Astrocyte (in vitro differentiated cells and primary cell): ENCODE data around the gene ABCA4. TPM values are rescaled to one million over a fixed set of nuclear protein-coding genes. Genes with fewer than 3 reads are reported as not detected.

Source experiments
- DNase-seq: peaks from one replicate; pipeline ENCODE4 v3.0.0-alpha.2; 2010; ENCODE audit warnings: low read depth
- FAIRE-seq: peaks from 2 replicates; lab custom pipeline; 2011; peaks lifted over from hg19 to GRCh38; lab: Jason Lieb, UNC
- H2AFZ ChIP-seq: 2 replicates; pipeline ENCODE4 v1.6.0; 2012; ENCODE audit warnings: low read depth, low read length, inconsistent platforms
- H3K27ac ChIP-seq: 2 replicates; pipeline ENCODE4 v1.5.1; 2011; ENCODE audit warnings: low read depth, low read length, inconsistent platforms
- H3K27me3 ChIP-seq: 2 replicates; pipeline ENCODE4 v1.6.0; 2011; ENCODE audit warnings: low read length, inconsistent platforms; ENCODE audit not compliant: insufficient read depth
- H3K36me3 ChIP-seq: 2 replicates; pipeline ENCODE4 v1.5.1; 2011; ENCODE audit warnings: low read length, inconsistent platforms; ENCODE audit not compliant: insufficient read depth
- H3K4me1 ChIP-seq: 2 replicates; pipeline ENCODE4 v1.5.1; 2011; ENCODE audit warnings: low read length, inconsistent platforms; ENCODE audit not compliant: insufficient read depth
- H3K4me2 ChIP-seq: 2 replicates; pipeline ENCODE4 v1.6.0; 2012; ENCODE audit warnings: low read length, inconsistent platforms
- H3K4me3 ChIP-seq: 2 replicates; pipeline ENCODE4 v1.5.1; 2011; ENCODE audit warnings: low read depth, mild to moderate bottlenecking, low read length, inconsistent platforms; ENCODE audit not compliant: insufficient read depth
- H3K79me2 ChIP-seq: 2 replicates; pipeline ENCODE4 v1.6.0; 2012; ENCODE audit warnings: mild to moderate bottlenecking, low read length, inconsistent platforms; ENCODE audit not compliant: insufficient read depth
- H3K9ac ChIP-seq: 2 replicates; pipeline ENCODE4 v1.6.0; 2012; ENCODE audit warnings: mild to moderate bottlenecking, low read length, inconsistent platforms
- H3K9me3 ChIP-seq: 2 replicates; pipeline ENCODE4 v1.5.1; 2012; ENCODE audit warnings: low read depth, mild to moderate bottlenecking, low read length, inconsistent platforms; ENCODE audit not compliant: insufficient read depth
- H4K20me1 ChIP-seq: 2 replicates; pipeline ENCODE4 v1.6.0; 2012; ENCODE audit warnings: low read length, inconsistent platforms; ENCODE audit not compliant: insufficient read depth
- H3K27ac Mint-ChIP-seq: one replicate; pipeline ENCODE4 v1.8.0; 2021; ENCODE audit warnings: mild to moderate bottlenecking, mixed read lengths; ENCODE audit not compliant: unreplicated experiment
- H3K27me3 Mint-ChIP-seq: one replicate; pipeline ENCODE4 v1.8.0; 2021; ENCODE audit warnings: low read depth, mixed read lengths; ENCODE audit not compliant: unreplicated experiment
- H3K36me3 Mint-ChIP-seq: one replicate; pipeline ENCODE4 v1.8.0; 2021; ENCODE audit warnings: low read depth, mixed read lengths; ENCODE audit not compliant: unreplicated experiment
- H3K4me1 Mint-ChIP-seq: one replicate; pipeline ENCODE4 v1.8.0; 2021; ENCODE audit warnings: low read depth, mixed read lengths; ENCODE audit not compliant: unreplicated experiment
- H3K4me3 Mint-ChIP-seq: one replicate; pipeline ENCODE4 v1.8.0; 2021; ENCODE audit warnings: mild to moderate bottlenecking, moderate library complexity, mixed read lengths; ENCODE audit not compliant: unreplicated experiment
- H3K9me3 Mint-ChIP-seq: one replicate; pipeline ENCODE4 v1.8.0; 2021; ENCODE audit warnings: mild to moderate bottlenecking, mixed read lengths; ENCODE audit not compliant: unreplicated experiment
- EZH2 ChIP-seq: IDR thresholded peaks from 2 replicates; pipeline ENCODE4 v1.6.1; 2012; ENCODE audit warnings: mild to moderate bottlenecking, low read length, inconsistent platforms; ENCODE audit not compliant: insufficient read depth
- total RNA-seq: library from RNA; stranded (reverse); gene quantifications from 2 replicates; pipeline ENCODE4 v1.2.1, GENCODE V29; 2021
- TF ChIP-seq, protein P1 (sequence below): IDR thresholded peaks from 2 replicates; pipeline ENCODE4 v1.5.1; 2011; ENCODE audit warnings: low read depth, mild to moderate bottlenecking, inconsistent platforms, low read length, moderate library complexity; ENCODE audit not compliant: insufficient read depth

Gene ABCA4
- total RNA-seq, 1 donor from 2014 or later: 0.20 TPM

- FAIRE-seq: no peak
- peaks cover 26% of the 10 kb centered on the region for H3K27me3 Mint-ChIP-seq
Measured at GRCh38 chr1:94105581-94105952, 15.4 kb downstream of the ABCA4 start.

GRCh38 chr1:94104776-94105580 is 16.0 kb downstream of the ABCA4 start:
- no peak overlapping the region for H3K9ac ChIP-seq
- H3K27ac Mint-ChIP-seq: no peak overlapping the region
- H3K9me3 ChIP-seq: no peaks in the 10 kb centered on the region
- TF ChIP-seq, protein P1, sequence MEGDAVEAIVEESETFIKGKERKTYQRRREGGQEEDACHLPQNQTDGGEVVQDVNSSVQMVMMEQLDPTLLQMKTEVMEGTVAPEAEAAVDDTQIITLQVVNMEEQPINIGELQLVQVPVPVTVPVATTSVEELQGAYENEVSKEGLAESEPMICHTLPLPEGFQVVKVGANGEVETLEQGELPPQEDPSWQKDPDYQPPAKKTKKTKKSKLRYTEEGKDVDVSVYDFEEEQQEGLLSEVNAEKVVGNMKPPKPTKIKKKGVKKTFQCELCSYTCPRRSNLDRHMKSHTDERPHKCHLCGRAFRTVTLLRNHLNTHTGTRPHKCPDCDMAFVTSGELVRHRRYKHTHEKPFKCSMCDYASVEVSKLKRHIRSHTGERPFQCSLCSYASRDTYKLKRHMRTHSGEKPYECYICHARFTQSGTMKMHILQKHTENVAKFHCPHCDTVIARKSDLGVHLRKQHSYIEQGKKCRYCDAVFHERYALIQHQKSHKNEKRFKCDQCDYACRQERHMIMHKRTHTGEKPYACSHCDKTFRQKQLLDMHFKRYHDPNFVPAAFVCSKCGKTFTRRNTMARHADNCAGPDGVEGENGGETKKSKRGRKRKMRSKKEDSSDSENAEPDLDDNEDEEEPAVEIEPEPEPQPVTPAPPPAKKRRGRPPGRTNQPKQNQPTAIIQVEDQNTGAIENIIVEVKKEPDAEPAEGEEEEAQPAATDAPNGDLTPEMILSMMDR: no peak
- TF ChIP-seq EZH2: no peak
- H3K4me3 Mint-ChIP-seq: no peak overlapping the region
- H3K27ac ChIP-seq: no peak overlapping the region
- peaks cover 15% of the 10 kb centered on the region for H3K4me1 ChIP-seq
- H3K27me3 ChIP-seq: no peaks in the 10 kb centered on the region
- FAIRE-seq (no peak), DNase-seq (no peak)
- H3K27me3 Mint-ChIP-seq: peaks cover 24% of the 10 kb centered on the region
- no peak overlapping the region for H2AFZ ChIP-seq
- H3K9me3 Mint-ChIP-seq: no peaks in the 10 kb centered on the region
- no peaks in the 10 kb centered on the region for H3K36me3 Mint-ChIP-seq
- H4K20me1 ChIP-seq: no peaks in the 10 kb centered on the region
- H3K79me2 ChIP-seq: no peaks in the 10 kb centered on the region
- peaks cover 22% of the 10 kb centered on the region for H3K4me1 Mint-ChIP-seq
- no peak overlapping the region for H3K4me3 ChIP-seq
- no peak overlapping the region for H3K4me2 ChIP-seq
- no peaks in the 10 kb centered on the region for H3K36me3 ChIP-seq

More at GRCh38 chr1:94105581-94105952, 15.4 kb downstream of the ABCA4 start:
- H2AFZ ChIP-seq: no peak overlapping the region
- H3K79me2 ChIP-seq: no peaks in the 10 kb centered on the region
- TF ChIP-seq, protein P1: no peak
- TF ChIP-seq EZH2: no peak
- no peak overlapping the region for H3K4me2 ChIP-seq
- DNase-seq: no peak
- H3K27ac ChIP-seq: no peak overlapping the region
- peaks cover 22% of the 10 kb centered on the region for H3K4me1 Mint-ChIP-seq
- H3K4me3 Mint-ChIP-seq: no peak overlapping the region
- H3K9ac ChIP-seq: no peak overlapping the region
- peaks cover 15% of the 10 kb centered on the region for H3K4me1 ChIP-seq
- H3K27me3 ChIP-seq: no peaks in the 10 kb centered on the region
- H3K9me3 Mint-ChIP-seq: no peaks in the 10 kb centered on the region
- no peaks in the 10 kb centered on the region for H3K36me3 Mint-ChIP-seq
- H3K4me3 ChIP-seq: no peak overlapping the region
- no peaks in the 10 kb centered on the region for H3K36me3 ChIP-seq
- H3K9me3 ChIP-seq: no peaks in the 10 kb centered on the region
- peak overlapping the region; percentile 66 for H3K27ac Mint-ChIP-seq
- no peaks in the 10 kb centered on the region for H4K20me1 ChIP-seq

DNA sequence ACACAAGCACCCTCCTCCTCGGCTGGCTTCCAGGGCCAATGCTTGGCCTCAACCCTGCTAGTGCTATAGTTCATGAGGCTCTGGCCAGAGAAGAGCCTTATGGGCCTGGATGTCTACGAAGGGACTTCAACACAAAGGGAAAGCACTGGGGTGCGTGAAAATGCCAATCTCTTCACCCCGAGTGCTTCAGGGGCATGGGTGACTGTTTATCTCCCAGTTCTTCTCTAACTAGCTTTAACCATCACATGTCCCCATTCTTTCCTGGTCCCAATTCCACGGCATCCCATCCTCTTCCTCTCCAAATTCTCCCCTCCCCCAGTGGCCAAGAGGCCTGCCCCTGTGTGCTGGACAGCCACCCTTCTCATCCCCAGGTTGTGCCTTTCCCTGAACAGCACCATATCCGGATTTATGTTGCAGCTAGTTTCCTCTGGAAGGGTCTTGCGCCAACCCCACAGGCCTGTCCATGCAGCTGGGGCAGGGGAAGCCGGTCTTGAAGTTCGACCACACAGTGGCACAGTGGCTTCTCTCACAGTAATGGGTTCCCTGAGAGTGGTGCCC is 16.7 kb downstream of the ABCA4 start:
- Mint-ChIP-seq H3K27me3 (peaks cover 23% of the 10 kb centered on the region), H3K4me1 (peaks cover 22% of the 10 kb centered on the region), H3K36me3 (no peaks in the 10 kb centered on the region), H3K4me3 (no peak overlapping the region), H3K27ac (peak overlapping the region; percentile 77), H3K9me3 (no peaks in the 10 kb centered on the region)
- peaks cover 15% of the 10 kb centered on the region for H3K4me1 ChIP-seq
- H3K27me3 ChIP-seq: no peaks in the 10 kb centered on the region
- H3K79me2 ChIP-seq: no peaks in the 10 kb centered on the region
- H4K20me1 ChIP-seq: no peaks in the 10 kb centered on the region
- DNase-seq (no peak), FAIRE-seq (no peak)
- TF ChIP-seq, protein P1: no peak
- TF ChIP-seq EZH2: no peak
- H3K27ac ChIP-seq: no peak overlapping the region
- no peak overlapping the region for H3K4me2 ChIP-seq
- H3K9me3 ChIP-seq: no peaks in the 10 kb centered on the region
- no peak overlapping the region for H2AFZ ChIP-seq
- H3K36me3 ChIP-seq: no peaks in the 10 kb centered on the region
- no peak overlapping the region for H3K9ac ChIP-seq
- H3K4me3 ChIP-seq: no peak overlapping the region
